Right lung (tissue), 5 donors: ENCODE data around the gene SLC35F1. TPM values are rescaled to one million over a fixed set of nuclear protein-coding genes. Genes with fewer than 3 reads are reported as not detected.
"Not testable (repeated sequence)": the region's sequence is repeated elsewhere in the genome, so short reads cannot be mapped to it uniquely, and the experiment has no call there.

Source experiments
- DNase-seq, 2 donors: peaks; one replicate each; pipeline ENCODE4 v3.0.0-alpha.2; 2013
- polyA plus RNA-seq, 5 donors: library from polyadenylated mRNA; unstranded; fragments of 120-200 nt; gene quantifications; one replicate each; pipeline versions ENCODE4 v1.2.1 to v1.2.3, GENCODE V29; 2013; ENCODE audit warnings: inconsistent platforms in 1 of 5, low replicate concordance in 1 of 5; ENCODE audit not compliant: insufficient read length in 5 of 5, insufficient read depth in 1 of 5

Gene SLC35F1
- polyA plus RNA-seq, 5 donors = 2.6 to 3.7 (median 3.1) TPM

GRCh38 chr6:117919775-117920729 lies 13.0 kb downstream of the SLC35F1 start:
- DNase-seq = no peak

GRCh38 chr6:117924690-117925089 lies 17.6 kb downstream of the SLC35F1 start:
- no peak for DNase-seq

- DNase-seq = no peak
Measured at GRCh38 chr6:117927866-117928265, 20.8 kb downstream of the SLC35F1 start.

- DNase-seq = no peak
Measured at GRCh38 chr6:117928833-117929232, 21.8 kb downstream of the SLC35F1 start.

GRCh38 chr6:117929501-117929900 lies 22.4 kb downstream of the SLC35F1 start:
- no peak for DNase-seq

- no peak for DNase-seq
Measured at GRCh38 chr6:117930645-117931044, 23.6 kb downstream of the SLC35F1 start.

- no peak for DNase-seq
Measured at GRCh38 chr6:117932001-117932400, 24.9 kb downstream of the SLC35F1 start.

GRCh38 chr6:117932676-117933075 lies 25.6 kb downstream of the SLC35F1 start:
- no peak for DNase-seq

GRCh38 chr6:117933471-117933870 lies 26.4 kb downstream of the SLC35F1 start:
- no peak for DNase-seq

- no peak for DNase-seq
Measured at GRCh38 chr6:117938311-117938995, 31.4 kb downstream of the SLC35F1 start.

- DNase-seq = no peak
Measured at GRCh38 chr6:117947234-117947633, 40.2 kb downstream of the SLC35F1 start.

GRCh38 chr6:117951783-117952182 lies 44.7 kb downstream of the SLC35F1 start:
- no peak for DNase-seq

- no peak for DNase-seq
Measured at GRCh38 chr6:117955684-117956256, 48.7 kb downstream of the SLC35F1 start.

- no peak for DNase-seq
Measured at GRCh38 chr6:117956386-117956785, 49.3 kb downstream of the SLC35F1 start.

GRCh38 chr6:117958536-117958935 lies 51.5 kb downstream of the SLC35F1 start:
- no peak for DNase-seq

- DNase-seq = no peak
Measured at GRCh38 chr6:117960877-117961276, 53.8 kb downstream of the SLC35F1 start.

- DNase-seq = no peak
Measured at GRCh38 chr6:117961301-117961700, 54.2 kb downstream of the SLC35F1 start.

- not testable (repeated sequence) for DNase-seq
Measured at GRCh38 chr6:117965763-117966162, 58.7 kb downstream of the SLC35F1 start.

GRCh38 chr6:117971637-117972036 lies 64.6 kb downstream of the SLC35F1 start:
- DNase-seq = no peak

GRCh38 chr6:117974914-117975627 lies 68.0 kb downstream of the SLC35F1 start:
- DNase-seq = peak; percentile 82 to 88

GRCh38 chr6:117976030-117976651 lies 69.1 kb downstream of the SLC35F1 start:
- peak in 1 of 2 donors; percentile 36 for DNase-seq
